Gastrocnemius medialis (tissue), 4 donors: Measurements from ENCODE around the gene PTGER4.

Experiments
- POLR2A ChIP-seq, 2 donors: fragments of 450-650 bp; IDR thresholded peaks; one replicate each; pipeline ENCODE4 v1.6.1; 2017; ENCODE audit warnings: antibody characterized with exemption in 2 of 2, mild to moderate bottlenecking in 2 of 2, moderate library complexity in 2 of 2
- TF ChIP-seq, protein P1 (sequence below), 5 experiments: fragments of 450-650 bp in 3 of 5; fragments of 200-600 bp in 2 of 5; sonication (generic) in 2 of 5; IDR thresholded peaks in 4 of 5; conservative IDR thresholded peaks in 1 of 5; 1 replicate in 4 of 5; 2 replicates in 1 of 5; pipeline ENCODE4 v1.5.1; 2016 to 2019; ENCODE audit warnings: antibody characterized with exemption in 5 of 5, mild to moderate bottlenecking in 3 of 5, moderate library complexity in 3 of 5

DNA sequence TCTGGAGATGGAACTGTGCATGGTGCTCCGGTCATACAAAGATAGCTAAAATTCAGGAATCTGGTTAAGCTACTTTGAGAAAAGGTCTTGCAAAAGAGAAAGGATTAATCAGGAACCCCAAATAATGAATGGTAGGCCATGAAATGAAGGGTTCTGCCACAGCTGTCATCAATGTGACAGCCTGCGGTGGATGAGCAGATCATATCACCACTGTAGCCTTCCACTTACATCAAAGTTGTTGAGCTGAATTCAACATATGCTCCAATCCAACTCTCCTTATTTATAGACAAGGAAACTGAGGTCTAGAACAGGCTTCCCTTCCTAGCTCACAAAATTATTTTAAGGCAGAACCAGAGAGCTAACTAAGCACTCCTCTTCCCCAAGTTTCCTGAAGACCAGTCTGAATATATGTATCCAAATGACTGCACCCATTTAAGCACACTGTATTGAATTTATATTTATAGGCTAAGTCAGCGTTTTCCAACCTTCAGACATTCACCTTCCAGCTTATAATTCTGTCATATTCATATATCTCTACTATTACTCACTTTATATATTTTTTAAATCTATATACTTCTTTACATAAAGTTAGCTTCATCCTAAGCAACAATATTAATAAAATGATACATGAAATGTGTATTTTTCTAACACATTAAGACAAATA lies 13.9 kb upstream of the PTGER4 start:
- no peak for TF ChIP-seq POLR2A (IDR thresholded peaks at IDR 0.05)
- TF ChIP-seq, protein P1, sequence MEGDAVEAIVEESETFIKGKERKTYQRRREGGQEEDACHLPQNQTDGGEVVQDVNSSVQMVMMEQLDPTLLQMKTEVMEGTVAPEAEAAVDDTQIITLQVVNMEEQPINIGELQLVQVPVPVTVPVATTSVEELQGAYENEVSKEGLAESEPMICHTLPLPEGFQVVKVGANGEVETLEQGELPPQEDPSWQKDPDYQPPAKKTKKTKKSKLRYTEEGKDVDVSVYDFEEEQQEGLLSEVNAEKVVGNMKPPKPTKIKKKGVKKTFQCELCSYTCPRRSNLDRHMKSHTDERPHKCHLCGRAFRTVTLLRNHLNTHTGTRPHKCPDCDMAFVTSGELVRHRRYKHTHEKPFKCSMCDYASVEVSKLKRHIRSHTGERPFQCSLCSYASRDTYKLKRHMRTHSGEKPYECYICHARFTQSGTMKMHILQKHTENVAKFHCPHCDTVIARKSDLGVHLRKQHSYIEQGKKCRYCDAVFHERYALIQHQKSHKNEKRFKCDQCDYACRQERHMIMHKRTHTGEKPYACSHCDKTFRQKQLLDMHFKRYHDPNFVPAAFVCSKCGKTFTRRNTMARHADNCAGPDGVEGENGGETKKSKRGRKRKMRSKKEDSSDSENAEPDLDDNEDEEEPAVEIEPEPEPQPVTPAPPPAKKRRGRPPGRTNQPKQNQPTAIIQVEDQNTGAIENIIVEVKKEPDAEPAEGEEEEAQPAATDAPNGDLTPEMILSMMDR (IDR thresholded peaks at IDR 0.05 in 4 of 5, conservative IDR thresholded peaks at IDR 0.05 in 1 of 5) = no peak
